GM23338 (cell line): Measurements from ENCODE around the gene POLE. TPM values are rescaled to one million over a fixed set of nuclear protein-coding genes. Genes with fewer than 3 reads are reported as not detected.

Experiments used
- EZH2 ChIP-seq: fragments of 200-600 bp; sonication (generic); IDR thresholded peaks from one replicate; pipeline ENCODE4 v1.8.0; 2017; ENCODE audit warnings: antibody characterized with exemption, mild to moderate bottlenecking, low read depth; ENCODE audit not compliant: unreplicated experiment
- EZH2phosphoT487 ChIP-seq: fragments of 200-600 bp; sonication (generic); IDR thresholded peaks from one replicate; pipeline ENCODE4 v1.8.1; 2018; ENCODE audit warnings: antibody characterized with exemption; ENCODE audit not compliant: unreplicated experiment
- JUNB ChIP-seq: IDR thresholded peaks from one replicate; pipeline ENCODE4 v1.6.1; 2016; ENCODE audit warnings: antibody characterized with exemption; ENCODE audit not compliant: unreplicated experiment
- POLR2AphosphoS5 ChIP-seq: IDR thresholded peaks from 2 replicates; pipeline ENCODE4 v1.6.1; 2016; ENCODE audit warnings: antibody characterized with exemption, low read depth
- ZNF331 ChIP-seq: fragments of 250-450 bp; sonication (Bioruptor Pico); IDR thresholded peaks from 2 replicates; pipeline ENCODE4 v1.5.0; 2020; ENCODE audit warnings: low read depth, mild to moderate bottlenecking, moderate library complexity
- polyA plus RNA-seq: library from polyadenylated mRNA; unstranded; fragments of >200 nt; fragmentation: Nextera tagmentation; extraction: Ambion mirVana; gene quantifications from 2 replicates; pipeline ENCODE4 v1.2.1, GENCODE V29; 2016
- total RNA-seq: library from RNA; depleted of rRNA; stranded (reverse); fragments of >200 nt; shearing (Covaris generic); gene quantifications from 2 replicates; pipeline ENCODE4 v1.2.3, GENCODE V29; 2014
- TF ChIP-seq, protein P1 (sequence below): fragments of 250-450 bp; sonication (Bioruptor Pico); IDR thresholded peaks from 2 replicates; pipeline ENCODE4 v1.5.0; 2020; ENCODE audit warnings: mild to moderate bottlenecking, moderate library complexity
- TF ChIP-seq, protein P2 (sequence below), 2 experiments: fragments of 200-600 bp in 1 of 2; sonication (generic) in 1 of 2; conservative IDR thresholded peaks; 2 replicates each; pipeline versions ENCODE4 v1.5.1 to v1.6.1; 2016 to 2017; ENCODE audit warnings: antibody characterized with exemption in 2 of 2, low read depth in 2 of 2, mild to moderate bottlenecking in 2 of 2, moderate library complexity in 1 of 2
- TF ChIP-seq, protein P3 (sequence below): IDR thresholded peaks from 2 replicates; pipeline ENCODE4 v1.6.1; 2016; ENCODE audit warnings: antibody characterized with exemption

Gene POLE
- total and polyA plus RNA-seq, 2 experiments from 2014 or later = 33.6 to 125 TPM

DNA sequence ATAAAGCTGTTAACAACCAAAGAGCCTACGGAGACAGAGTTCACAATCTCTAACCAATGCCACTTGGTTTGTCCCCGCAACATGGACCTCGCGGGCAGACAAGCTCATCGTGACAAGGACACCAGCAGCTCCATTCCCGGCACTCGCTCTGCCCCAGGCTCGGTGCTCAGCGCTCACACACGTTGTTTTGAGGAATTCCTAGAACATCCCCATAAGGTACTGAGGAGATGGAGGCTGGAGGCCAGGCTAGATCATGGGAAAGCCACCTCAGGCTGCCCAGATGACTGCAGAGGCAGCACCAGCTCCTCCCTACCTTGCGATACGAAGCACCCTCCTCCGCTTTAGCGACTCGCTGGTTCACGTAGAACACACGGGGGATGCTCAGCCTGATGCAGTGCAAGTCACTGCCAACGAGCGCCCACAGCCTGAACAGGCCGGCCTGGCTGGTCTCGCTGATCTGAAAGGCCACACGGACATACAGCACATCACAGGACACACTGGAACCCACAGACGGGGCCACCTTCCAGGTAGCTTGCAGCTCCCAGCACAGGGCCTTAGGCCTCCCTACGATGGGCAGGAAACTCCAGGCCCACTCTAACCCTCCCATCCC lies 38.4 kb downstream of the POLE start (continued):
- TF ChIP-seq, protein P1, sequence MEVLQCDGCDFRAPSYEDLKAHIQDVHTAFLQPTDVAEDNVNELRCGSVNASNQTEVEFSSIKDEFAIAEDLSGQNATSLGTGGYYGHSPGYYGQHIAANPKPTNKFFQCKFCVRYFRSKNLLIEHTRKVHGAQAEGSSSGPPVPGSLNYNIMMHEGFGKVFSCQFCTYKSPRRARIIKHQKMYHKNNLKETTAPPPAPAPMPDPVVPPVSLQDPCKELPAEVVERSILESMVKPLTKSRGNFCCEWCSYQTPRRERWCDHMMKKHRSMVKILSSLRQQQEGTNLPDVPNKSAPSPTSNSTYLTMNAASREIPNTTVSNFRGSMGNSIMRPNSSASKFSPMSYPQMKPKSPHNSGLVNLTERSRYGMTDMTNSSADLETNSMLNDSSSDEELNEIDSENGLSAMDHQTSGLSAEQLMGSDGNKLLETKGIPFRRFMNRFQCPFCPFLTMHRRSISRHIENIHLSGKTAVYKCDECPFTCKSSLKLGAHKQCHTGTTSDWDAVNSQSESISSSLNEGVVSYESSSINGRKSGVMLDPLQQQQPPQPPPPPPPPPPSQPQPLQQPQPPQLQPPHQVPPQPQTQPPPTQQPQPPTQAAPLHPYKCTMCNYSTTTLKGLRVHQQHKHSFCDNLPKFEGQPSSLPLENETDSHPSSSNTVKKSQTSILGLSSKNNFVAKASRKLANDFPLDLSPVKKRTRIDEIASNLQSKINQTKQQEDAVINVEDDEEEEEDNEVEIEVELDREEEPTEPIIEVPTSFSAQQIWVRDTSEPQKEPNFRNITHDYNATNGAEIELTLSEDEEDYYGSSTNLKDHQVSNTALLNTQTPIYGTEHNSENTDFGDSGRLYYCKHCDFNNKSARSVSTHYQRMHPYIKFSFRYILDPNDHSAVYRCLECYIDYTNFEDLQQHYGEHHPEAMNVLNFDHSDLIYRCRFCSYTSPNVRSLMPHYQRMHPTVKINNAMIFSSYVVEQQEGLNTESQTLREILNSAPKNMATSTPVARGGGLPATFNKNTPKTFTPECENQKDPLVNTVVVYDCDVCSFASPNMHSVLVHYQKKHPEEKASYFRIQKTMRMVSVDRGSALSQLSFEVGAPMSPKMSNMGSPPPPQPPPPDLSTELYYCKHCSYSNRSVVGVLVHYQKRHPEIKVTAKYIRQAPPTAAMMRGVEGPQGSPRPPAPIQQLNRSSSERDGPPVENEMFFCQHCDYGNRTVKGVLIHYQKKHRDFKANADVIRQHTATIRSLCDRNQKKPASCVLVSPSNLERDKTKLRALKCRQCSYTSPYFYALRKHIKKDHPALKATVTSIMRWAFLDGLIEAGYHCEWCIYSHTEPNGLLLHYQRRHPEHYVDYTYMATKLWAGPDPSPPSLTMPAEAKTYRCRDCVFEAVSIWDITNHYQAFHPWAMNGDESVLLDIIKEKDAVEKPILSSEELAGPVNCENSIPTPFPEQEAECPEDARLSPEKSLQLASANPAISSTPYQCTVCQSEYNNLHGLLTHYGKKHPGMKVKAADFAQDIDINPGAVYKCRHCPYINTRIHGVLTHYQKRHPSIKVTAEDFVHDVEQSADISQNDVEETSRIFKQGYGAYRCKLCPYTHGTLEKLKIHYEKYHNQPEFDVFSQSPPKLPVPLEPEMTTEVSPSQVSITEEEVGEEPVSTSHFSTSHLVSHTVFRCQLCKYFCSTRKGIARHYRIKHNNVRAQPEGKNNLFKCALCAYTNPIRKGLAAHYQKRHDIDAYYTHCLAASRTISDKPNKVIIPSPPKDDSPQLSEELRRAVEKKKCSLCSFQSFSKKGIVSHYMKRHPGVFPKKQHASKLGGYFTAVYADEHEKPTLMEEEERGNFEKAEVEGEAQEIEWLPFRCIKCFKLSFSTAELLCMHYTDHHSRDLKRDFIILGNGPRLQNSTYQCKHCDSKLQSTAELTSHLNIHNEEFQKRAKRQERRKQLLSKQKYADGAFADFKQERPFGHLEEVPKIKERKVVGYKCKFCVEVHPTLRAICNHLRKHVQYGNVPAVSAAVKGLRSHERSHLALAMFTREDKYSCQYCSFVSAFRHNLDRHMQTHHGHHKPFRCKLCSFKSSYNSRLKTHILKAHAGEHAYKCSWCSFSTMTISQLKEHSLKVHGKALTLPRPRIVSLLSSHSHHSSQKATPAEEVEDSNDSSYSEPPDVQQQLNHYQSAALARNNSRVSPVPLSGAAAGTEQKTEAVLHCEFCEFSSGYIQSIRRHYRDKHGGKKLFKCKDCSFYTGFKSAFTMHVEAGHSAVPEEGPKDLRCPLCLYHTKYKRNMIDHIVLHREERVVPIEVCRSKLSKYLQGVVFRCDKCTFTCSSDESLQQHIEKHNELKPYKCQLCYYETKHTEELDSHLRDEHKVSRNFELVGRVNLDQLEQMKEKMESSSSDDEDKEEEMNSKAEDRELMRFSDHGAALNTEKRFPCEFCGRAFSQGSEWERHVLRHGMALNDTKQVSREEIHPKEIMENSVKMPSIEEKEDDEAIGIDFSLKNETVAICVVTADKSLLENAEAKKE (CRISPR knock-in tag) = no peak
- TF ChIP-seq, protein P2, sequence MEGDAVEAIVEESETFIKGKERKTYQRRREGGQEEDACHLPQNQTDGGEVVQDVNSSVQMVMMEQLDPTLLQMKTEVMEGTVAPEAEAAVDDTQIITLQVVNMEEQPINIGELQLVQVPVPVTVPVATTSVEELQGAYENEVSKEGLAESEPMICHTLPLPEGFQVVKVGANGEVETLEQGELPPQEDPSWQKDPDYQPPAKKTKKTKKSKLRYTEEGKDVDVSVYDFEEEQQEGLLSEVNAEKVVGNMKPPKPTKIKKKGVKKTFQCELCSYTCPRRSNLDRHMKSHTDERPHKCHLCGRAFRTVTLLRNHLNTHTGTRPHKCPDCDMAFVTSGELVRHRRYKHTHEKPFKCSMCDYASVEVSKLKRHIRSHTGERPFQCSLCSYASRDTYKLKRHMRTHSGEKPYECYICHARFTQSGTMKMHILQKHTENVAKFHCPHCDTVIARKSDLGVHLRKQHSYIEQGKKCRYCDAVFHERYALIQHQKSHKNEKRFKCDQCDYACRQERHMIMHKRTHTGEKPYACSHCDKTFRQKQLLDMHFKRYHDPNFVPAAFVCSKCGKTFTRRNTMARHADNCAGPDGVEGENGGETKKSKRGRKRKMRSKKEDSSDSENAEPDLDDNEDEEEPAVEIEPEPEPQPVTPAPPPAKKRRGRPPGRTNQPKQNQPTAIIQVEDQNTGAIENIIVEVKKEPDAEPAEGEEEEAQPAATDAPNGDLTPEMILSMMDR (conservative IDR thresholded peaks at IDR 0.05; ENCODE audit: low read depth in 2 of 2) = no peak
- TF ChIP-seq EZH2 (no peak), ZNF331 (CRISPR knock-in tag) (no peak), JUNB (no peak), EZH2phosphoT487 (no peak), POLR2AphosphoS5 (no peak)
- TF ChIP-seq, protein P3, sequence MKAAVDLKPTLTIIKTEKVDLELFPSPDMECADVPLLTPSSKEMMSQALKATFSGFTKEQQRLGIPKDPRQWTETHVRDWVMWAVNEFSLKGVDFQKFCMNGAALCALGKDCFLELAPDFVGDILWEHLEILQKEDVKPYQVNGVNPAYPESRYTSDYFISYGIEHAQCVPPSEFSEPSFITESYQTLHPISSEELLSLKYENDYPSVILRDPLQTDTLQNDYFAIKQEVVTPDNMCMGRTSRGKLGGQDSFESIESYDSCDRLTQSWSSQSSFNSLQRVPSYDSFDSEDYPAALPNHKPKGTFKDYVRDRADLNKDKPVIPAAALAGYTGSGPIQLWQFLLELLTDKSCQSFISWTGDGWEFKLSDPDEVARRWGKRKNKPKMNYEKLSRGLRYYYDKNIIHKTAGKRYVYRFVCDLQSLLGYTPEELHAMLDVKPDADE = no peak
